ENCODE data around the gene DHRS3.

DHRS3 gene

GRCh38 chr1:12617511-12617900 is 504 bp downstream of the DHRS3 start:
- no peak for DNase-seq (ENCODE audit: low read depth in 3 of 3)

DNA sequence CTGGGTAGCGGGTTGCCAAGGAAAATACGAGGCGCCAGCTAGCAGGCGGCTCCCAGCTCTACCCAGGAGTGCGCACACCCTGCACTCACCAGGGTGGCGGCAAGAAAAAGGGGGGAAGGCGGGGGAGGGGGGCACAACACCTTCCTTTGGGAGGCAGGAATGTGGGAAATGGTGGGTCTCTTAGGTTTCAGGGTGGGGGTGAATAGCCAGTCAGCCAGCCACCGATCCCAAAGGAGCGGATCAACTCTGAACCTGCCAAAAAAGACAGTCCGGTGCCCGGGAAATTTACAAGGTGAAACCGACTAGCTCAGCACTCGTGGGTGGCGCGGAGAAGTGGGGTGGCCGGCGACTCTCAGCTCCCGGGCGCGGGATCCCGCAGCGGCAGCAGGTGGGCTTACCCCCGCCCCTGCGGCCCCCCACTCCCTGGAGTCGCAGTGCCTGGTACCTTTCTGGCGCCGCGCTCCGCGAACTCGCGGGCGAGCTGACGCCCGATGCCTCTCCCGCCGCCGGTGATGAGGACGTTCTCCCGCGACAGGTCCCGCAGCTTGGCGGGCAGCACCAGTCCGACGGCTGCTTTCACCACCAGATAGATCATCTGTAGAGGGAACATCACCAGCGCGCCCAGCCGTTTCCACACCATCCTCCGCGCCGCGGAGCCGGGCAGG is 1.2 kb downstream of the DHRS3 start:
- DNase-seq (ENCODE audit: low read depth in 3 of 3) = no peak

DNA sequence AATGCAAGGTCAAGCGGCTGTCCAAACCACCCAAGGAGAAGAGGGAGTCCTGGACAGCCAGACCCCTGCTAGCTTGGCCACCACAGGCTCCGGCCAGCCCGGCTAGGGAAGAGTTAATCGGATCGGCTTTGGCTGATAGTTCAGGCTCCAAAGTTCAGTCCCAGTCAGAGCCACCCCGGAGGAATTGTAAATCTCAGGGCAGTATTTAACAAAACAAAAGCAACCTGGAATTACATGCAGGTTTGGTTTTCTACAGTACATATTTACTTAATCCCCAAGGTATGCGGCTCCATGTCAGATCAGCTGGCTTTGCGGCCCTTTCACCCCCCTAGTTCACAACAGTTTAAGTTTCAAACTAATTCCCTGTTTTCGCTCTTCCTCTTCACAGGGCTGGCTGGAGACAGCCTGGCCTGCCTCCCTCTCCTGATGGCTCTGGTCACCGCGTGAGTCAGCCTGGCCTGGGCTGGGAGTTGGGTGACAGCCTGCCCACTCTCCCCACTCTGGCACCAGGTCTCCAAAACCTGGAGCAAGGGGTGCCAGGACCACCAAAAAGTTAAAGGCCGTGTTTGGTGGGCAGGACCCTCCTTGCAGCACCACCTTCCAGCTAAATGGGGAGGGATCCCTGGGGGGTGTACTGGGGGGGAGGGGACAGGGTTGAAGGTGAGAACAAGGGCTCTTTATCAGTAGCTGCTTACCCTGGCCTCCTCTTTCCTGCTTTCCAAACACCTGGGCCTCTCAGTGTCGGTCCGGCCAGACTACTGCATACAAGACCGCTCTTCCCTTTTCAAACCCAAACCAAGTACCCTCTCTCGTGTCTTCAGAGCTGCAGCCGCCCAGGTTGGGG is 1.9 kb downstream of the DHRS3 start:
- DNase-seq (ENCODE audit: low read depth in 3 of 3) = no peak

- no peak for DNase-seq (ENCODE audit: low read depth in 3 of 3)
These were observed 2.7 kb downstream of the DHRS3 start for GRCh38 chr1:12615159-12615864.

DNA sequence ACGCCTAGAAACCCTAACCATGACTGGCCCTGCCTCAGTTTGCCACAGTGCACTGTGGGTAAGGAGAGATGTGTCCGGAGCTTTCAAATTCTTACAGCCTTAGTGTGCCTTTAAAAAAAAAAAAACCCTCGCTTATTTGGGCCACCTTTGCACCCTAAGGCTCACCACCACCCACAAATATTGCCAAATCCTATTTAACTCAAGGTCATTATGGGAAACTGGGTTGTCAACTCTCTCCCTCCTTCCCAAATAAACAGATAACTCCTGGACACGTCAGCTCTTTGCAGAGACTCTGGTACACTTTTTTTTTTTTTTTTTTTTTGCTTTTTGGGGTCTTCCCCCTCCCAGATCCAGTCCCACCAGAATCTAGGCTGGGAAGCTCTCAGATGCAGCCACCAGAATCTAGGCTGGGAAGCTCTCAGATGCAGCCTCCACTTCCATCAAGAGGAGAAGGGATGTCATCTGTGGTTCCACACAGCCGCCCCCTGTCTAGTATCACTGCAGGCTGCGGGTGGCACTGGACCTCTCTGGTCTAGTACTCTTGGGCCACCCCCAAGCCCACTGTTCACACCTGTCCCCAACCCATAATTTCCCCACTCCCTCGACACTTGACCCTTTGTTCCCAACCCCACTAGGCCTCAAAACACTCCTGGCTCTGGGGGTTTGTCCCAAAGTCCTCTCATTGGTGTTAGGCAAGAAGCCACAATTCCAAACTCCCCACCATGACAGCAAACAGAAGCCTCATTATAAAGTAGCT is 3.4 kb downstream of the DHRS3 start:
- no peak for DNase-seq (ENCODE audit: low read depth in 3 of 3)

DNA sequence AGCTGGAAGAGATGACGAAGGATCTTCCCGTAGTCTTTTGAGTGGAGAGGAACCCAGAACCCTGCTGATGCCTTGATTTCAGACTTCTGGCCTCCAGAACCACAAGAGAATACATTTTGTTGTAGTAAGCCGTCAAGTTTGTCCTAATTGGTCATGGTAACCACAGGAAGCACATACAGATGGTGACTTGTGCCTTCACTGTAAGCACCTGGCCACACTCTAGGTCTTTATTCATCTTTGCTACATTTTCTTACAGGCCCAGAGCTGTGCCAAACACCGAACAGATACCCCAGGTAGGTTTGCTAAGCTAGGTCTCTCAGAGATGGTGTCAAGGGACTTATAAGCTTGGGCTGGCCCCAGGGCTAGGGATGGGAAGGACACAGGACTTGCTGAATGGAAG is 4.8 kb downstream of the DHRS3 start:
- no peak for DNase-seq (ENCODE audit: low read depth in 3 of 3)

- DNase-seq (ENCODE audit: low read depth in 3 of 3) = no peak
These were observed 7.1 kb downstream of the DHRS3 start for GRCh38 chr1:12610941-12611340.

DNA sequence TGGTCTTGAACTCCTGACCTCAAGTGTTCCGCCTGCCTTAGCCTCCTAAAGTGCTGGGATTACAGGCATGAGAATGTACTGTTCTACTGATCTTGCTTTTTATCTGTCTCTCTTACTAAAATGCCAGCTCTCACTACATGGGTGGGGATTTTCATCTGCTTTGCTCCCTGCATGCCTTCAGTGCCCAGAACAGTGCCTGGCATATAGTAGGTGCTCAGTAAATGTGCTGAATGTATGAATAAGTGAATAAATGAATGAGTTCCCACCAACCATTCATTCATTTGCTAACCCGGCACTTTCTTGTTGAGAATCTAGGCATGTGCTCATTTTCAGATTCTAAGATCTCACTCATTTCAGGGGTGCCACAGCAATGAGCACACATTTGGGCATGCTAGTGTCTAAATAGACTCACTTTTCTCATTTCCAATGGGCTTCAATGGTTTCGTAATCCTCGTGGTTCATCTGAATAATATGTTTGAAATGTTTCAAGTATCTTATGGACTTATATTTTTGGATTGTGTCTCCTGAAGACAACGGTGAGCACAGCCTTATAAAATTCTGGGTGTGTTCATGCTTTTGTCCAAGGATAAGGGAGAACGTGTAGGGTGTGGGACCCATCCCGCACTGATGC is 7.6 kb downstream of the DHRS3 start:
- DNase-seq (ENCODE audit: low read depth in 3 of 3) = no peak

- DNase-seq (ENCODE audit: low read depth in 3 of 3) = no peak
These were observed 8.5 kb downstream of the DHRS3 start for GRCh38 chr1:12609469-12610003.

DNA sequence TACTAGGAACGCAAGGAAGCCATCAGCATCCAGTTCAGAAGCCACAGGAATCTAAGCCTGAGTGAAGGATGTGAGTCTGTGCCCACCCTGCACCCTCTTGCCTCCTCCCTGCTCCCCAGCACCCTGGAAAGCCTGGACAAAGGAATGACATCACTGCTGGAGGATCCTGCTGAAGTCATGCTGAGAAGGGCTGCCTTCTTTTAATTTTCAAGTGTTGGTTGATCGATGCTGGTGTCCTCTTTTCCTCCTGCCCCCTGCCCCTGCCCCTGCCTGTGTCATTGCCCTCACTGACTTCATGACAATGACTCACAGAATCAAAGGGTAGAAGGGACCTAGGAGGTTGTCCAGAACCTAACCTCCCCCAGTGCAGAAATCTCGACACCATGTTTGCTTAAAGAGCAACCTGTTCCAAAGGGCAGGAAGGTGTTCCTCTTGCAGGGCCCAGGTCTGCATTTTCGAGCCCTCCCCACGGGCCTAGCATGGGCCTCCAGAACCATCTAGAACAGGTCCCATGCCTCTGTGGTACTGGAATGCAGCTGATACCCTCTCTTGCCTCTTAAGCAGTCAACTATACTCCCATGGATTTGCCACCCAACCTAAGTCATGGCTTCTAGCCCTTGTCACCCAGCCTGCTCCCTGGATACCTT is 9.6 kb downstream of the DHRS3 start:
- DNase-seq (ENCODE audit: low read depth in 3 of 3) = no peak

DNA sequence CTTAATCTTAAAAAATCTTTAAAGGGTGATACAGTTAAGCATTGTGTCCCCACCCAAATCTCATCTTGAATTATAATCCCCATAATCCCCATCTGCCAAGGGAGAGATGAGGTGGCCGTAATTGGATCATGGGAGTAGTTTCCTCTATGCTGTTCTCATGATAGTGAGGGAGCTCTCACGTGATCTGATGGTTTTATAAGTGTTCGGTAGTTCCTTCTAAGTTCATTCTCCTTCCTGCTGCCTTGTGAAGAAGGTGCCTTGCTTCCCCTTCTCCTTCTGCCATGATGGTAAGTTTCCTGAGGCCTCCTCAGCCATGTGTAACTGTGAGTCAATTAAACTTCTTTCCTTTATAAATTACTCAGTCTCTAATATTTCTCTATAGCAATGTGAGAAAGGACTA is 10.7 kb downstream of the DHRS3 start:
- DNase-seq (ENCODE audit: low read depth in 3 of 3) = no peak

- no peak for DNase-seq (ENCODE audit: low read depth in 3 of 3)
These were observed 13.0 kb downstream of the DHRS3 start for GRCh38 chr1:12604986-12605385.

- peak in 2 of 3 donors; percentile 45 to 57 for DNase-seq (ENCODE audit: low read depth in 3 of 3)
These were observed 13.7 kb downstream of the DHRS3 start for GRCh38 chr1:12604114-12604874.

GRCh38 chr1:12603224-12603623 is 14.8 kb downstream of the DHRS3 start:
- no peak for DNase-seq (ENCODE audit: low read depth in 3 of 3)

DNA sequence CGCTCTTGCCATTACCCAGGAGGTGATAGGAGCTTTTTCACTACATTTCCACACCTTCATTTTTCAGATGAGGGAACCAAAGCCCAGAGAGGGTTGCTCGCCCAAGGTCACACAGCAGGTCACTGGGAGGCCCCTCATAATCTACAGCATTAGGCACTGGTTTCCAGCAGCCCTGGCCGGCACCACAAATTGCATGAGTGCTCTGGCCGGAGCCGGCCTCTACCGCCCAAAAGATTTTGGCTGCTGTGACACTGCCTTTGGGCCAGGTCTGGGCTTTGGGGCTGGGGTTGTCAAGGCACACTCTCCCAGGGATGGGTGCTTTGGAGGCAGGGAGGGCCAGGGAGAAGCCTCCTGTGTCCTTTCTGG is 15.4 kb downstream of the DHRS3 start:
- DNase-seq (ENCODE audit: low read depth in 3 of 3) = no peak

DNA sequence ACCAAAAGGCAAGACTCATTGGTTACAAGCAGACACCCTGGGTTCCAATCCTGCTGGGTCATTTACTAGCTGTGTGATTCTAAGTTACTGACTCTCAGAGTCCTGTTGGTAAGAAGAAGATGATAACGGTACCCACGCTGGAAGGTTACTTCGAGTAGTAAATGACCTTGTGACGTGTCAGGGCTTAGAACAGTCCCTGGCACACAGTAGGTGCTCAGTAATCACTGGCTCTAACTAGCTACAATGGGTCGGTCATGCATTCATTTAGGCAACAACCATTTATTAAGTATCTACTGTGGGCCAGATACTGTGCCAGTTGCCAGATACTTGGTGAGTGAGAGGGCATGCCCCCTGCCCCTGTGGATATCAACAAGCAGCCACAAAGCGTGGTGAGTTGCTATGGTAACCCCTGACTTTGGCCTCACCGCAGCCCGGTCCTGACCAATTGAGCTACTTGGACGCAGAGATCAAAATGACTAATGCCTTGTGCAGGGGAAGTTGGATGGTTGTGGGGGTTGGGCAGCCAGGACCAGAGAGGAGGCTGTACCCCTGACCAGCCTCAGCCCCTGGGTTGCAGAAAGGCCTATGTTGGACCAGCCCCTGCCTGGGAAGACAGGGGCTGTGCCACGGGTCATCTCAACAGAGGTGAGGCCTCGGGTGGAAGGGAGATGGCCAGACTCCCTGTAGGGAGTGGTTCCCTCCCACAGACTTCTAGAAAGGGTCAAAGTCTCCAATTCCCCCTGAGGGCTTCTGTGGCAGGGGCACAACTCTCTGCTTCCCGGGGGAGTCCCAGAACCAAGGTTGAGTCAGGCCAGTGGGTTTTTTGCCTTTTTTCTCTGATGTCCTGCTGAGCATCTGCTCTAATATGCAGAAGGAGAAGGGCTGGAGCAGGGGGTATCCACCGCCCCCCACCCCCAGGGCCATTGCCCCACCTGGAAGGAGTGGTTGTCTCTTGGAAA is 16.0 kb downstream of the DHRS3 start:
- no peak for DNase-seq (ENCODE audit: low read depth in 3 of 3)

DNA sequence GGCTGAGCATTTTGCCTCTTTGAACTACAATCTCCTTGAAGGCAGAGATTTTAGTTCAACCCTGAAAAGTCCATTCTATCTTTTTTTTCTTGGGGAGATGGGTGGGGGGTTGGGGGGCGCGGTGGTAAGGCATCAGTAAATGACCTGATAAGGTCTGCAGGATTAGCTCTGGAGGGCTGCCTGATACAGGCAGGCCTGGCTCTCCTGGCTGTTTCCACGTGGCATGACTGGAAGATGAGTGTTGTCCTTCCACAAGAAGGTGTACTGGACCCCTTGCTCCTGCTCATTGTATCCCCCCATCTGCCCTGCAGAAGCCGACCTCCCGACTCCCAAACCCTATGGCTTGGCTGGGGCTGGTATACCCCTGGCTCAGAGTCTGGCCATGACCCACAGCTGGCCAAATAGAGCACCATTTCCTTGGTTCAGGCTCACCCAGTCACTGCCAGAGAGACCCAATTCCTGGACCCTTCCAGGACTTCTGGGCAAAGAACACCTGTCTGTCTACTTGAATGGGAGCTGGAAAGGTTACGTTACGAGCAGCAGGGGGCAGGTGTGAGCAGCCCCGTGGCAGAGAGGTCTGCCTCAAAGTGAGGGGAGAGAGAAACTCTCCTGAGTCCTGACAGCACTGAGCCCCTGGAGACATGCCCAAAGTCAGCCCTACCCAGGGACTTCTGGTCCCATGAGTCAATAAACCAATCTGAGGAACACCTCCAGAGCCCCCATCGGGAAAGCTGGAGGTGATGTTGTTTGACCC is 17.0 kb downstream of the DHRS3 start:
- no peak for DNase-seq (ENCODE audit: low read depth in 3 of 3)

DNA sequence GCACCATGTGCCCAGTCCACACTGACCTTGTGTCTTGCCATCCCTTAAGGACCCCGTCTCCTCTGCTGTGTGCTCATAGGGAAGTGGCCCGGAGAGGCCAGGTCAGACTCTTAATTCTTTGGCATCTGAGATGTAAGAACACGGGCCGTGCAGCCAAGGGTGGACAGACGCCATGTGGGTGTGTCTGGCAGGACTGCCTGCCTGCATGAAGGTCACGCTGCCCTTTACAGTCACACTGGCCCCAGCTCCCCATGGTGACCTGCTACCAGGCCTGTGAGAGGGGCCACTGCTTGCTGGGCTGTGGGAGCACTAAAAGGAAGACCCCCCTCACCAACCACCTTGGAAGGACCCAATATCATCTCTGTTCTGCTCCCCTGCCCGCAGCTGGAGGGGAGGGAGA is 17.7 kb downstream of the DHRS3 start:
- no peak for DNase-seq (ENCODE audit: low read depth in 3 of 3)
